C4-2B (cell line): Measurements from ENCODE around the gene JMJD4.

Experiments
- H3K27ac ChIP-seq: fragments of 450-650 bp; 2 replicates; pipeline ENCODE4 v1.5.1; 2017
- CTCF ChIP-seq: fragments of 450-650 bp; conservative IDR thresholded peaks from 2 replicates; pipeline ENCODE4 v1.5.1; 2017; ENCODE audit warnings: mild to moderate bottlenecking
- ZFX ChIP-seq: fragments of 450-650 bp; IDR thresholded peaks from 2 replicates; pipeline ENCODE4 v1.6.1; 2017

JMJD4 gene

GRCh38 chr1:227778401-227778947 lies 43.4 kb upstream of the JMJD4 start:
- no peak overlapping the region for H3K27ac ChIP-seq
- no peak for TF ChIP-seq ZFX
- TF ChIP-seq CTCF: no peak

- no peak overlapping the region for H3K27ac ChIP-seq
- TF ChIP-seq CTCF: no peak
- TF ChIP-seq ZFX: no peak
These were observed 42.5 kb upstream of the JMJD4 start for GRCh38 chr1:227777646-227778045.

- no peak overlapping the region for H3K27ac ChIP-seq
- no peak for TF ChIP-seq ZFX
- TF ChIP-seq CTCF: no peak
These were observed 42.1 kb upstream of the JMJD4 start for GRCh38 chr1:227777156-227777555.

GRCh38 chr1:227776331-227776771 lies 41.2 kb upstream of the JMJD4 start:
- no peak overlapping the region for H3K27ac ChIP-seq
- TF ChIP-seq CTCF (no peak), ZFX (no peak)

- H3K27ac ChIP-seq: no peak overlapping the region
- TF ChIP-seq CTCF: no peak
- TF ChIP-seq ZFX: no peak
These were observed 40.7 kb upstream of the JMJD4 start for GRCh38 chr1:227775841-227776240.

GRCh38 chr1:227774821-227775661 lies 39.9 kb upstream of the JMJD4 start:
- no peak overlapping the region for H3K27ac ChIP-seq
- no peak for TF ChIP-seq CTCF
- no peak for TF ChIP-seq ZFX

- TF ChIP-seq ZFX: no peak
- no peak for TF ChIP-seq CTCF
These were observed 39.1 kb upstream of the JMJD4 start for GRCh38 chr1:227774051-227774731.

More at GRCh38 chr1:227774051-227774731, 39.1 kb upstream of the JMJD4 start:
- H3K27ac ChIP-seq: no peak overlapping the region
